ENCODE data around the gene CTIF.
"Not testable (repeated sequence)": the region's sequence is repeated elsewhere in the genome, so short reads cannot be mapped to it uniquely, and the experiment has no call there.

CTIF gene

GRCh38 chr18:48715711-48716361 is 177.0 kb downstream of the CTIF start:
- DNase-seq = no peak

GRCh38 chr18:48717227-48717626 is 178.4 kb downstream of the CTIF start:
- DNase-seq = not testable (repeated sequence)

- no peak for DNase-seq
Observed at GRCh38 chr18:48718251-48718959, 179.6 kb downstream of the CTIF start.

GRCh38 chr18:48719388-48719787 is 180.6 kb downstream of the CTIF start:
- DNase-seq = no peak

GRCh38 chr18:48719974-48720654 is 181.3 kb downstream of the CTIF start:
- no peak for DNase-seq

- no peak for DNase-seq
Observed at GRCh38 chr18:48720655-48721025, 181.8 kb downstream of the CTIF start.

GRCh38 chr18:48721312-48721711 is 182.5 kb downstream of the CTIF start:
- DNase-seq = no peak

- DNase-seq = no peak
Observed at GRCh38 chr18:48723016-48723415, 184.2 kb downstream of the CTIF start.

GRCh38 chr18:48723837-48724236 is 185.0 kb downstream of the CTIF start:
- no peak for DNase-seq

- DNase-seq = no peak
Observed at GRCh38 chr18:48724442-48724841, 185.6 kb downstream of the CTIF start.

- no peak for DNase-seq
Observed at GRCh38 chr18:48724939-48725338, 186.1 kb downstream of the CTIF start.

GRCh38 chr18:48725562-48725961 is 186.7 kb downstream of the CTIF start:
- DNase-seq = no peak

- no peak for DNase-seq
Observed at GRCh38 chr18:48727681-48728080, 188.8 kb downstream of the CTIF start.

- no peak for DNase-seq
Observed at GRCh38 chr18:48728204-48728833, 189.5 kb downstream of the CTIF start.

GRCh38 chr18:48729404-48729803 is 190.6 kb downstream of the CTIF start:
- DNase-seq = no peak

- no peak for DNase-seq
Observed at GRCh38 chr18:48730010-48730409, 191.2 kb downstream of the CTIF start.

GRCh38 chr18:48732767-48733424 is 194.1 kb downstream of the CTIF start:
- DNase-seq = no peak

- no peak for DNase-seq
Observed at GRCh38 chr18:48733643-48734253, 194.9 kb downstream of the CTIF start.

GRCh38 chr18:48734460-48734859 is 195.6 kb downstream of the CTIF start:
- DNase-seq = no peak

- DNase-seq = no peak
Observed at GRCh38 chr18:48735080-48735676, 196.3 kb downstream of the CTIF start.

- no peak for DNase-seq
Observed at GRCh38 chr18:48735681-48736255, 196.9 kb downstream of the CTIF start.

All from NCI-H2081 (cell line).